Measurements from ENCODE around the gene PPFIA1.

DNA sequence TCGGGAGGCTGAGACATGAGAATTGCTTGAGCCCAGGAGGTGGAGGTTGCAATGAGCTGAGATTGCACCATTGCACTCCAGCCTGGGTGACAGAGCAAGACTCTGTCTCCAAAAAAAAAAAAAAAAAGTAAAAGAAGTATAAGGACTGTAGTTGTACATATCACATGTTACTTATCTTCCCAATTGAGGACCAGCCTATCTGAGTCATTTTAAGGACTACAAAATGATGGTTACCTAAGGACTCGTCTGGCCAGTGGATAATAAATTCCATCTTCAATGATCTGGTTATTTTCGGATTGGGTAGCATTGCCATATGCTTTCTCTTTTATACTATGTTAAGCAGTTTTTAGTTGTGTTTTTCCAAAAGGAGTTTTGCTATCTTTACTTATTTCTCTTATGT is 55.3 kb downstream of the PPFIA1 start:
- TF ChIP-seq EP300 (IDR thresholded peaks at IDR 0.05; ENCODE audit: borderline replicate concordance in 1 of 2, control insufficient read depth in 1 of 2, low read depth in 2 of 2, low read length in 2 of 2) (no peak), EZH2 (IDR thresholded peaks at IDR 0.05; ENCODE audit: borderline replicate concordance, control insufficient read depth, low read depth, low read length) (no peak), POLR2A (IDR thresholded peaks at IDR 0.05; ENCODE audit: low read depth, low read length) (no peak), POLR2AphosphoS5 (IDR thresholded peaks at IDR 0.05; ENCODE audit: low read length) (no peak), BACH1 (IDR thresholded peaks at IDR 0.05; ENCODE audit: borderline replicate concordance) (no peak), ZNF24 (IDR thresholded peaks at IDR 0.05) (no peak), GABPA (IDR thresholded peaks at IDR 0.05; ENCODE audit: low read depth) (no peak), ZZZ3 (IDR thresholded peaks at IDR 0.05; ENCODE audit: control insufficient read depth, insufficient read length, low read depth) (no peak), FOS (IDR thresholded peaks at IDR 0.05; ENCODE audit: borderline replicate concordance, extremely low read depth, insufficient read length) (no peak)
- TF ChIP-seq, protein P1, sequence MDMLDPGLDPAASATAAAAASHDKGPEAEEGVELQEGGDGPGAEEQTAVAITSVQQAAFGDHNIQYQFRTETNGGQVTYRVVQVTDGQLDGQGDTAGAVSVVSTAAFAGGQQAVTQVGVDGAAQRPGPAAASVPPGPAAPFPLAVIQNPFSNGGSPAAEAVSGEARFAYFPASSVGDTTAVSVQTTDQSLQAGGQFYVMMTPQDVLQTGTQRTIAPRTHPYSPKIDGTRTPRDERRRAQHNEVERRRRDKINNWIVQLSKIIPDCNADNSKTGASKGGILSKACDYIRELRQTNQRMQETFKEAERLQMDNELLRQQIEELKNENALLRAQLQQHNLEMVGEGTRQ (IDR thresholded peaks at IDR 0.05; ENCODE audit: borderline replicate concordance, low read depth, low read length), result no peak
- TF ChIP-seq, protein P2, sequence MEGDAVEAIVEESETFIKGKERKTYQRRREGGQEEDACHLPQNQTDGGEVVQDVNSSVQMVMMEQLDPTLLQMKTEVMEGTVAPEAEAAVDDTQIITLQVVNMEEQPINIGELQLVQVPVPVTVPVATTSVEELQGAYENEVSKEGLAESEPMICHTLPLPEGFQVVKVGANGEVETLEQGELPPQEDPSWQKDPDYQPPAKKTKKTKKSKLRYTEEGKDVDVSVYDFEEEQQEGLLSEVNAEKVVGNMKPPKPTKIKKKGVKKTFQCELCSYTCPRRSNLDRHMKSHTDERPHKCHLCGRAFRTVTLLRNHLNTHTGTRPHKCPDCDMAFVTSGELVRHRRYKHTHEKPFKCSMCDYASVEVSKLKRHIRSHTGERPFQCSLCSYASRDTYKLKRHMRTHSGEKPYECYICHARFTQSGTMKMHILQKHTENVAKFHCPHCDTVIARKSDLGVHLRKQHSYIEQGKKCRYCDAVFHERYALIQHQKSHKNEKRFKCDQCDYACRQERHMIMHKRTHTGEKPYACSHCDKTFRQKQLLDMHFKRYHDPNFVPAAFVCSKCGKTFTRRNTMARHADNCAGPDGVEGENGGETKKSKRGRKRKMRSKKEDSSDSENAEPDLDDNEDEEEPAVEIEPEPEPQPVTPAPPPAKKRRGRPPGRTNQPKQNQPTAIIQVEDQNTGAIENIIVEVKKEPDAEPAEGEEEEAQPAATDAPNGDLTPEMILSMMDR (IDR thresholded peaks at IDR 0.05 in 2 of 3, conservative IDR thresholded peaks at IDR 0.05 in 1 of 3; ENCODE audit: control insufficient read depth in 2 of 3, extremely low read depth in 1 of 3, insufficient read depth in 1 of 3, low read depth in 3 of 3, low read length in 3 of 3), result no peak
- TF ChIP-seq, protein P3, sequence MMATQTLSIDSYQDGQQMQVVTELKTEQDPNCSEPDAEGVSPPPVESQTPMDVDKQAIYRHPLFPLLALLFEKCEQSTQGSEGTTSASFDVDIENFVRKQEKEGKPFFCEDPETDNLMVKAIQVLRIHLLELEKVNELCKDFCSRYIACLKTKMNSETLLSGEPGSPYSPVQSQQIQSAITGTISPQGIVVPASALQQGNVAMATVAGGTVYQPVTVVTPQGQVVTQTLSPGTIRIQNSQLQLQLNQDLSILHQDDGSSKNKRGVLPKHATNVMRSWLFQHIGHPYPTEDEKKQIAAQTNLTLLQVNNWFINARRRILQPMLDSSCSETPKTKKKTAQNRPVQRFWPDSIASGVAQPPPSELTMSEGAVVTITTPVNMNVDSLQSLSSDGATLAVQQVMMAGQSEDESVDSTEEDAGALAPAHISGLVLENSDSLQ (IDR thresholded peaks at IDR 0.05), result no peak
- TF ChIP-seq, protein P4, sequence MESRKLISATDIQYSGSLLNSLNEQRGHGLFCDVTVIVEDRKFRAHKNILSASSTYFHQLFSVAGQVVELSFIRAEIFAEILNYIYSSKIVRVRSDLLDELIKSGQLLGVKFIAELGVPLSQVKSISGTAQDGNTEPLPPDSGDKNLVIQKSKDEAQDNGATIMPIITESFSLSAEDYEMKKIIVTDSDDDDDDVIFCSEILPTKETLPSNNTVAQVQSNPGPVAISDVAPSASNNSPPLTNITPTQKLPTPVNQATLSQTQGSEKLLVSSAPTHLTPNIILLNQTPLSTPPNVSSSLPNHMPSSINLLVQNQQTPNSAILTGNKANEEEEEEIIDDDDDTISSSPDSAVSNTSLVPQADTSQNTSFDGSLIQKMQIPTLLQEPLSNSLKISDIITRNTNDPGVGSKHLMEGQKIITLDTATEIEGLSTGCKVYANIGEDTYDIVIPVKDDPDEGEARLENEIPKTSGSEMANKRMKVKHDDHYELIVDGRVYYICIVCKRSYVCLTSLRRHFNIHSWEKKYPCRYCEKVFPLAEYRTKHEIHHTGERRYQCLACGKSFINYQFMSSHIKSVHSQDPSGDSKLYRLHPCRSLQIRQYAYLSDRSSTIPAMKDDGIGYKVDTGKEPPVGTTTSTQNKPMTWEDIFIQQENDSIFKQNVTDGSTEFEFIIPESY (IDR thresholded peaks at IDR 0.05), result no peak
- TF ChIP-seq, protein P5, sequence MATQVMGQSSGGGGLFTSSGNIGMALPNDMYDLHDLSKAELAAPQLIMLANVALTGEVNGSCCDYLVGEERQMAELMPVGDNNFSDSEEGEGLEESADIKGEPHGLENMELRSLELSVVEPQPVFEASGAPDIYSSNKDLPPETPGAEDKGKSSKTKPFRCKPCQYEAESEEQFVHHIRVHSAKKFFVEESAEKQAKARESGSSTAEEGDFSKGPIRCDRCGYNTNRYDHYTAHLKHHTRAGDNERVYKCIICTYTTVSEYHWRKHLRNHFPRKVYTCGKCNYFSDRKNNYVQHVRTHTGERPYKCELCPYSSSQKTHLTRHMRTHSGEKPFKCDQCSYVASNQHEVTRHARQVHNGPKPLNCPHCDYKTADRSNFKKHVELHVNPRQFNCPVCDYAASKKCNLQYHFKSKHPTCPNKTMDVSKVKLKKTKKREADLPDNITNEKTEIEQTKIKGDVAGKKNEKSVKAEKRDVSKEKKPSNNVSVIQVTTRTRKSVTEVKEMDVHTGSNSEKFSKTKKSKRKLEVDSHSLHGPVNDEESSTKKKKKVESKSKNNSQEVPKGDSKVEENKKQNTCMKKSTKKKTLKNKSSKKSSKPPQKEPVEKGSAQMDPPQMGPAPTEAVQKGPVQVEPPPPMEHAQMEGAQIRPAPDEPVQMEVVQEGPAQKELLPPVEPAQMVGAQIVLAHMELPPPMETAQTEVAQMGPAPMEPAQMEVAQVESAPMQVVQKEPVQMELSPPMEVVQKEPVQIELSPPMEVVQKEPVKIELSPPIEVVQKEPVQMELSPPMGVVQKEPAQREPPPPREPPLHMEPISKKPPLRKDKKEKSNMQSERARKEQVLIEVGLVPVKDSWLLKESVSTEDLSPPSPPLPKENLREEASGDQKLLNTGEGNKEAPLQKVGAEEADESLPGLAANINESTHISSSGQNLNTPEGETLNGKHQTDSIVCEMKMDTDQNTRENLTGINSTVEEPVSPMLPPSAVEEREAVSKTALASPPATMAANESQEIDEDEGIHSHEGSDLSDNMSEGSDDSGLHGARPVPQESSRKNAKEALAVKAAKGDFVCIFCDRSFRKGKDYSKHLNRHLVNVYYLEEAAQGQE (IDR thresholded peaks at IDR 0.05; ENCODE audit: low read depth, low read length), result no peak

Measured in GM12878 (cell line).